GM12878 (cell line): ENCODE data around the gene EPB41L2. TPM values are rescaled to one million over a fixed set of nuclear protein-coding genes. Genes with fewer than 3 reads are reported as not detected.

Experiments used
- ATAC-seq: fragments of 200-7000 bp; cut with Tn5 transposase; 3 replicates; pipeline ENCODE4 v1.9.1; 2020; ENCODE audit warnings: mild to moderate bottlenecking, moderate library complexity
- BruUV-seq: library from RNA; stranded (reverse); fragments of 400-500 nt; replicated peaks from 2 replicates; lab custom pipeline; 2021; lab: Mats Ljungman, UMichigan
- CTCF ChIA-PET: fragments of 300-600 bp; sonication (Branson Sonifier 250); formaldehyde crosslinking; extraction: SDS; loops from one replicate; lab custom pipeline; 2021; ENCODE audit warnings: inconsistent platforms; lab: Yijun Ruan, JAX
- POLR2A ChIA-PET: fragments of 350-600 bp; formaldehyde crosslinking; extraction: SDS; loops from one replicate; lab custom pipeline; 2021; ENCODE audit warnings: inconsistent platforms; lab: Charles Lee
- RAD21 ChIA-PET: fragments of 300-600 bp; sonication (Branson Sonifier 250); formaldehyde crosslinking; loops from one replicate; lab custom pipeline; 2023; ENCODE audit warnings: antibody characterized with exemption; ENCODE audit not compliant: unreplicated experiment; lab: Charles Lee
- SMC1A ChIA-PET: fragments of 300-600 bp; sonication (Branson Sonifier 250); formaldehyde crosslinking; loops from one replicate; lab custom pipeline; 2023; ENCODE audit not compliant: unreplicated experiment, uncharacterized antibody; lab: Charles Lee
- DNase-seq: peaks from one replicate; pipeline ENCODE4 v3.0.0-alpha.2; 2011; ENCODE audit warnings: low read depth, low spot score
- FAIRE-seq: peaks from 3 replicates; lab custom pipeline; 2011; peaks lifted over from hg19 to GRCh38; lab: Jason Lieb, UNC
- H2AFZ ChIP-seq: 2 replicates; pipeline ENCODE4 v1.6.0; 2011; ENCODE audit warnings: low read depth, low read length, control low read depth; ENCODE audit not compliant: control insufficient read depth
- H3K27ac ChIP-seq: 2 replicates; pipeline ENCODE4 v1.5.1; 2011; ENCODE audit warnings: control low read depth; ENCODE audit not compliant: control insufficient read depth, insufficient read depth
- H3K27me3 ChIP-seq, 2 experiments: replicated peaks in 1 of 2; 2 replicates each; pipeline versions ENCODE4 v1.6.0 to v1.6.1; 2011; ENCODE audit warnings: low read length in 1 of 2; ENCODE audit not compliant: control insufficient read depth in 2 of 2, insufficient read depth in 2 of 2
- H3K36me3 ChIP-seq, 2 experiments: 2 replicates each; pipeline ENCODE4 v1.5.1; 2011; ENCODE audit warnings: low read length in 1 of 2; ENCODE audit not compliant: control insufficient read depth in 2 of 2, insufficient read depth in 2 of 2
- H3K4me1 ChIP-seq: 2 replicates; pipeline ENCODE4 v1.6.1; 2011; ENCODE audit warnings: mild to moderate bottlenecking, low read length, moderate library complexity, mixed read lengths; ENCODE audit not compliant: control insufficient read depth, insufficient read depth
- H3K4me2 ChIP-seq: 2 replicates; pipeline ENCODE4 v1.6.0; 2011; ENCODE audit warnings: control low read depth; ENCODE audit not compliant: control insufficient read depth, insufficient read depth
- H3K4me3 ChIP-seq: fragments of 200-600 bp; sonication (generic); 2 replicates; pipeline ENCODE4 v1.5.1; 2016
- H3K79me2 ChIP-seq: 2 replicates; pipeline ENCODE4 v1.6.0; 2011; ENCODE audit warnings: low read length; ENCODE audit not compliant: control insufficient read depth, insufficient read depth
- H3K9ac ChIP-seq: 2 replicates; pipeline ENCODE4 v1.8.0; 2011; ENCODE audit warnings: low read length, control low read depth, mixed read lengths; ENCODE audit not compliant: control insufficient read depth, insufficient read depth
- H3K9me3 ChIP-seq: replicated peaks from 3 replicates; pipeline ENCODE4 v1.5.1; 2011; ENCODE audit warnings: mild to moderate bottlenecking, low read length; ENCODE audit not compliant: control insufficient read depth, insufficient read depth
- H4K20me1 ChIP-seq: 2 replicates; pipeline ENCODE4 v1.6.0; 2011; ENCODE audit not compliant: control insufficient read depth, insufficient read depth
- BACH1 ChIP-seq: fragments of 450-650 bp; IDR thresholded peaks from 2 replicates; pipeline ENCODE4 v1.6.1; 2017; ENCODE audit warnings: mild to moderate bottlenecking, borderline replicate concordance
- BHLHE40 ChIP-seq, 2 experiments: fragments of 450-650 bp in 1 of 2; IDR thresholded peaks; 2 replicates each; pipeline ENCODE4 v1.6.1; 2011 to 2017; ENCODE audit warnings: low read depth in 2 of 2, borderline replicate concordance in 1 of 2, improper control_type of control experiment in 1 of 2, low read length in 1 of 2, mild to moderate bottlenecking in 1 of 2
- BMI1 ChIP-seq: fragments of 450-650 bp; IDR thresholded peaks from 2 replicates; pipeline ENCODE4 v1.6.1; 2016; ENCODE audit warnings: mild to moderate bottlenecking, moderate library complexity, borderline replicate concordance
- BRCA1 ChIP-seq: IDR thresholded peaks from 2 replicates; pipeline ENCODE4 v1.6.1; 2011; ENCODE audit warnings: low read depth, low read length, improper control_type of control experiment
- CHD1 ChIP-seq: IDR thresholded peaks from 2 replicates; pipeline ENCODE4 v1.6.1; 2012; ENCODE audit warnings: low read depth, low read length, improper control_type of control experiment
- HCFC1 ChIP-seq: fragments of 150-350 bp; IDR thresholded peaks from 2 replicates; pipeline ENCODE4 v1.6.1; 2014; ENCODE audit warnings: low read length
- IKZF2 ChIP-seq, 2 experiments: fragments of 450-650 bp; IDR thresholded peaks; 2 replicates each; pipeline ENCODE4 v1.6.1; 2017; ENCODE audit warnings: mild to moderate bottlenecking in 2 of 2, moderate library complexity in 2 of 2
- STAT1 ChIP-seq: fragments of 450-650 bp; conservative IDR thresholded peaks from 2 replicates; pipeline ENCODE4 v1.6.1; 2014; ENCODE audit warnings: antibody characterized with exemption, mild to moderate bottlenecking
- ZNF592 ChIP-seq: fragments of 450-650 bp; IDR thresholded peaks from 2 replicates; pipeline ENCODE4 v1.6.1; 2017; ENCODE audit warnings: mild to moderate bottlenecking, moderate library complexity
- WGBS: methylation state at CpG from one replicate; pipeline ENCODE4 v1.1.6; 2016; ENCODE audit warnings: low lambda C conversion rate; ENCODE audit not compliant: insufficient replicate concordance, insufficient coverage; ENCODE audit errors: missing lambda C conversion rate; 5-methylcytosine and 5-hydroxymethylcytosine counted together
- in situ Hi-C: fragments of 300-500 bp; cut with MboI; formaldehyde crosslinking; loops from 9 replicates; pipeline ENCODE4 v1.14.3; 2018; ENCODE audit warnings: mixed read lengths
- intact Hi-C: fragments of 100-400 bp; cut with micrococcal nuclease; formaldehyde crosslinking; loops from one replicate; pipeline ENCODE4 v1.14.2; 2022; ENCODE audit not compliant: unreplicated experiment
- polyA plus RNA-seq, 11 experiments: library from polyadenylated mRNA; depleted of rRNA in 4 of 11; unstranded in 6 of 11; stranded (reverse) in 5 of 11; fragments of >200 nt; fragmentation: Nextera tagmentation in 4 of 11; fragmentation: Illumina TruSeq in 1 of 11; extraction: Ambion mirVana in 4 of 11; extraction: Trizol in 1 of 11; gene quantifications; 1 replicate in 1 of 11; 2 replicates in 10 of 11; pipeline versions ENCODE4 v1.2.1 to v1.2.3, GENCODE V29; 2011 to 2016; ENCODE audit warnings: inconsistent platforms in 2 of 11, missing spikeins in 2 of 11, low read depth in 1 of 11
- total RNA-seq, 4 experiments: library from RNA; depleted of rRNA in 3 of 4; stranded (reverse); fragments of >200 nt in 3 of 4; fragmentation: Illumina TruSeq in 1 of 4; extraction: Trizol in 1 of 4; gene quantifications; 2 replicates each; pipeline versions ENCODE4 v1.2.1 to v1.2.3, GENCODE V29; 2013 to 2021

The EPB41L2 gene
- total and polyA plus RNA-seq, 10 of the 15 experiments (the other 5 are each of a cell fraction or from before 2014, with no cell fraction given): 7.4 to 41.6 (median 19.0) TPM

- ATAC-seq: no peak
- intact Hi-C loops: no loop called here
Measured at GRCh38 chr6:130811932-130812331, 251.1 kb downstream of the EPB41L2 start.

More at GRCh38 chr6:130811932-130812331, 251.1 kb downstream of the EPB41L2 start:
- no TSS peak for BruUV-seq
- no peak for FAIRE-seq
- Histone ChIP-seq H3K9me3 (no peaks in the 10 kb centered on the region), H3K79me2 (no peaks in the 10 kb centered on the region), H3K36me3 (no peaks in the 10 kb centered on the region), H4K20me1 (no peaks in the 10 kb centered on the region), H3K27ac (no peak overlapping the region), H3K9ac (no peak overlapping the region), H3K4me2 (no peak overlapping the region), H3K27me3 (no peaks in the 10 kb centered on the region), H3K4me1 (no peaks in the 10 kb centered on the region), H3K4me3 (no peak overlapping the region), H2AFZ (no peak overlapping the region)
- DNase-seq: no peak
- ChIA-PET POLR2A (no interaction called here), RAD21 (no interaction called here), CTCF (interaction anchor here (1.2 to 1.3 kb wide), 2 partner anchors 46 to 170 kb away, joined by 3 read pairs; no protein-coding TSS in a partner anchor), SMC1A (interaction anchor here (0.9 kb wide), 1 partner anchor 38 kb away, joined by 3 read pairs; no protein-coding TSS in a partner anchor)
- in situ Hi-C loops: no loop called here
- WGBS: 66% methylated on average over 5 of the region's 5 CpGs
- TF ChIP-seq HCFC1: no peak
- no peak for TF ChIP-seq STAT1
- TF ChIP-seq BHLHE40 (IDR thresholded peaks at IDR 0.05; ENCODE audit: borderline replicate concordance in 1 of 2, low read depth in 2 of 2, low read length in 1 of 2): no peak
- TF ChIP-seq IKZF2 (IDR thresholded peaks at IDR 0.05): no peak
- no peak for TF ChIP-seq ZNF592
- TF ChIP-seq BACH1: no peak
- no peak for TF ChIP-seq CHD1
- no peak for TF ChIP-seq BMI1
- no peak for TF ChIP-seq BRCA1
